Measurements from ENCODE around the gene KRTAP1-5. TPM values are rescaled to one million over a fixed set of nuclear protein-coding genes. Genes with fewer than 3 reads are reported as not detected.
"Not testable (repeated sequence)": the region's sequence is repeated elsewhere in the genome, so short reads cannot be mapped to it uniquely, and the experiment has no call there.

KRTAP1-5 gene
- total RNA-seq, 1 donor from 2014 or later = 0.82 TPM

DNA sequence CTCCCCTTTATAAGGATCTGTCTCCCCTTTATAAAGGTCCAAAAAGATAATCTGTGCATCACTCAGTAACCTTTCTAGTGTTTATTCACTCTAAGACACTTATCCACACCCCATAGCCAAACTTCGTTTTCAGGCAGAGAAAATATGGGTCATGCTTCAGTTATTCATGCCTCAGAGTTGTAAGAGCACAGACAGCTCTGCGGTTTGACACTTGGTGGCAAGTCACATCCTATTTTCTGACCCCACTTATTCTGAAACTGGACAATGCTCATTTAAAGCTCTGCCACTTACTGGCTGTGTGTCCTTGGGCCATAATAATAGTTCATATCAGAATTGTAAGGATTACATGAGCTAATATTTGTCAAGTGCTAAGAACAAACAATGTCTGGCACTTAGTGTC lies 22.1 kb upstream of the KRTAP1-5 start:
- no peak for DNase-seq (ENCODE audit: extremely low read depth, low read depth, low spot score)

DNA sequence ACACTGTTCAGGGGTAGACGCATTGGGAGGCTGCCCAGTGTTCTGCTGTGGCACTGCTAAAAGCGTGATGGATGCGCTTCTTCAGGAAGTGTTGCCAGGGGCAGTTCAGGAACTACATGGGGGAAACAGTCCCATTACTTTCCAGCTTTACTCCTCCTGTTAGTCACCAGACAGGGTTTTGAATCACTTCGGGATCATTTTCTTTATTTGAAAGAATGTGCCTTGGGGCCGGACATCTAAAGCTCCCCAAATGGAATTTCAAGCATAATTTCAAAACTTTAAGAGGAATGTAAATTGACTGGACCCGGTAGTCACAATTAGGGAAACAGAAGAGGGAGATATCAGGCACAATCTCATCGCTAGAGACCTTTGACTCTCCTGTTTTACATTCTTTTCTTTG lies 21.4 kb upstream of the KRTAP1-5 start:
- DNase-seq (ENCODE audit: extremely low read depth, low read depth, low spot score) = no peak

DNA sequence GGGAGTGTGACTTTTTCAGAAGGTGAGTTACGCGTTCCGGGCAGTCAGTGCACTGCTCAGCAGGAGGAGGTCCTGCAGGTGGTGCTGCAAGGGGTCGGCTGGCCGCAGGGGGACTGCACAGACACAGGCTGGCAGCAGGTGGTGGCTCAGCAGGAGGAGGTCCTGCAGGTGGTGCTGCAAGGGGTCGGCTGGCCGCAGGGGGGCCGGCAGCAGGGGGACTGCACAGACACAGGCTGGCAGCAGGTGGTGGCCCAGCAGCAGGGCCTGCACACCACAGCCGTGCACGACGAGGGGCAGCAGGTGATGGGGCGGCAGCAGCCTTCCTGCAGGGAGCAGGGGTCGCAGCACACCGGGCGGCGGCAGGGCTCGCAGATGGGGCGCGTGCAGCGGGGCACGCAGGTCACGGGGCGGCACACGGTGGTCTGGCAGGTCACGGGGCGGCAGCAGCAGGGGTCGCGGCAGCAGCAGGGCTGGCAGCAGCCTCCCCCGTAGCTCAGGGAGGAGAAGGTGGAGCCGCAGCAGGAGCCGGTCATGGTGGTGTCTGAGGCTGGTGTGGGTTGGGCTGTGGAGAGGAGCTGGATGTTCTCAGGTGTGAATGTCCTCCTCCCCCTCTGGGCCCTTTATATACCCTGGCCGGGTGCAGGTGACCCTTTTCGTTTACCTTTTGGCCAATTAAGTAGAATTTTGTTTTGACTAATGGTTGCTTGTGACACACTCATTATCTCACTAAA lies 19.9 kb upstream of the KRTAP1-5 start, which contains the start of gene KRTAP2-1:
Gene KRTAP2-1 (minus strand): TSS at position 582 of the 731 bp plus-strand sequence. CDS start 49 bp downstream, at position 533.
- not testable (repeated sequence) for DNase-seq (ENCODE audit: extremely low read depth, low read depth, low spot score)

GRCh38 chr17:41042953-41043352 lies 15.9 kb upstream of the KRTAP1-5 start:
- DNase-seq (ENCODE audit: extremely low read depth, low read depth, low spot score) = no peak

- DNase-seq (ENCODE audit: extremely low read depth, low read depth, low spot score) = not testable (repeated sequence)
Measured at GRCh38 chr17:41040783-41041571, 14.0 kb upstream of the KRTAP1-5 start, which contains the start of gene KRTAP1-1. Gene KRTAP1-1, minus strand, starts transcription at chr17:41041450. Its CDS starts 53 bp downstream, at chr17:41041397.

- DNase-seq (ENCODE audit: extremely low read depth, low read depth, low spot score) = no peak
Measured at GRCh38 chr17:41037853-41038350, 10.9 kb upstream of the KRTAP1-5 start.

DNA sequence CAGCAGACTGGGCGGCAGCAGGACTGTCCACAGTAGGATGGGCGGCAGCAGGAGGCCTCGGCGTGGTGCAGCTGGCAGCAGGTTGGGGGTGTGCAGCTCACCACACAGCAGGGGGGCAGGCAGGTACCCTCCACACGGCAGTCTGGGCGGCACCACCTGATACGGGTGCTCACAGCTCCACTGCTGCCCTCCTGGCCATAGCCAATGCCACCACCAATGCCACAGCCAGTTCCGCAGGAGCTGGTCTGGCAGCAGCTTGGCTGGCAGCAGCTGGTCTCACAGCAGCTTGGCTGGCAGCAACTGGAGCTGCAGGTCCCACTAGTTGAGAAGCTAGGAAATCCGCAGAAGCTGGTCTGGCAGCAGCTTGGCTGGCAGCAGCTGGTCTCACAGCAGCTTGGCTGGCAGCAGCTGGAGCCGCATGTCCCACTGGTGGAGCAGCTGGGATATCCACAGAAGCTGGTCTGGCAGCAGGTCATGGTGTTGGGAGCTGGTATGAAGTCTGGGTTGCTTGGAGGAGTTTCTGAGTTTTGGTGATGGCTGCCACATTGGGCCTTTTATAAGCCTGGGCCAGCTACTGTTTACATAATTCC lies 7.4 kb upstream of the KRTAP1-5 start, which contains the start of gene KRTAP1-3:
Gene KRTAP1-3 (minus strand): TSS at position 529 of the 590 bp plus-strand sequence. CDS start 53 bp downstream, at position 476.
- DNase-seq (ENCODE audit: extremely low read depth, low read depth, low spot score) = not testable (repeated sequence)

DNA sequence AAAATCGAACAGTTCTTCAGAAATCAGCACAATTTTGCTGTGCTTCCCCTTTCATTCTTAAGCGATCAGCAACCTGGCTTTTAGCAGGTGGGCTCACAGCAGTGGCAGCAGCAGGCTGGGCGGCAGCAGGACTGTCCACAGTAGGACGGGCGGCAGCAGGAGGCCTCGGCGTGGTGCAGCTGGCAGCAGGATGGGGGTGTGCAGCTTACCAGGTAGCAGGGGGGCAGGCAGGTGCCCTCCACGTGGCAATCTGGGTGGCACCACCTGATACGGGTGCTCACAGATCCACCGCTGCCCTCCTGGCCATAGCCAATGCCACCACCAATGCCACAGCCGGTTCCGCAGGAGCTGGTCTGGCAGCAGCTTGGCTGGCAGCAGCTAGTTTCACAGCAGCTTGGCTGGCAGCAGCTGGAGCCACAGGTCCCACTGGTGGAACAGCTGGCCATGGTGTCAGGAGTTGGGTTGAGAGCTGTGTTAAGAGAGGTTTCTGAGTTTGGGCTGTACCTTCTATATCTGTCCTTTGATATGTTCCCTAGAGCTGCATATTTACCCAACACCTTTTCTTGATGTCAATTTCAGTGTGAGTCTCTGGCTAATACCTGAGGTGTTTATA lies 2.7 kb upstream of the KRTAP1-5 start, which contains the start of gene KRTAP1-4:
Gene KRTAP1-4 (minus strand): TSS at position 563 of the 613 bp plus-strand sequence. CDS start 117 bp downstream, at position 446.
- DNase-seq (ENCODE audit: extremely low read depth, low read depth, low spot score) = no peak

- DNase-seq (ENCODE audit: extremely low read depth, low read depth, low spot score) = no peak
Measured at GRCh38 chr17:41024697-41025096, 2.3 kb downstream of the KRTAP1-5 start.

DNA sequence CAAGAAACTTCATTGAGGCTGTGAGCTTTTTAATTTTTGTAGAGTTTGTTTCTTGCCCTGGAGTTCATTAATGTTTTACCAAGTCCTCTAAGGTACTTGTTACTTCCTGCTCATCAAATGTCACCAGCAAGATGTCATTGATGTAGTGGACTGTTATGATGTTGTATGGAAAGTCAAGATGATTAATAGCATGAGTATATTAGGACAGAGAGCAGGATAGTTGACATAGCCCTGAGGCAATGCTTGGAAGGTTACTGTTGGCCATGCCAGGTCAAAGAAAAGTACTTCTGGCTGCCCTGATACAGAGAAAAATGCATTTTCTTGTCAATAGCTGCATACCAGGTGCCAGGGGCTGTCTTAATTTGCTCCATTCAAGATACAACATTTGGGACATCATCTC lies 6.7 kb downstream of the KRTAP1-5 start:
- DNase-seq (ENCODE audit: extremely low read depth, low read depth, low spot score) = no peak

DNA sequence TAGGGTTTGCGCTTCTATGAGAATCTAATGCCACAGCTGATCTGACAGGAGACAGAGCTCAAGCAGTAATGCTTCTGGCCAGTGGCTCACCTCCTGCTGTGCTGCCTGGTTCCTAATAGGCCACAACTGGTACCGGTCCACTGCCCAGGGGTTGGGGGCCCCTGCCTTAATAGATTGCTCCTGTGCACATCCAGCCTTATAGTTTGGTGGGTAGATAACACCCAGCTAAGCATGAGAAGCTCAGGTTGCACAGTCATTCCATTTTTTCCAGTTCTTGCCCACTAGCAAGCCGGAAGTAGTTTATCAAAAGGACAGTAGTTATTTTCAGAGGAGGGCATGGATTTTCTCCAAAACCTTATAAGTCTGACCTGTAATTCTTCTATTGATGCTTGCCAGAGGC lies 7.6 kb downstream of the KRTAP1-5 start:
- DNase-seq (ENCODE audit: extremely low read depth, low read depth, low spot score) = no peak

- DNase-seq (ENCODE audit: extremely low read depth, low read depth, low spot score) = no peak
Measured at GRCh38 chr17:41018541-41018940, 8.5 kb downstream of the KRTAP1-5 start.

DNA sequence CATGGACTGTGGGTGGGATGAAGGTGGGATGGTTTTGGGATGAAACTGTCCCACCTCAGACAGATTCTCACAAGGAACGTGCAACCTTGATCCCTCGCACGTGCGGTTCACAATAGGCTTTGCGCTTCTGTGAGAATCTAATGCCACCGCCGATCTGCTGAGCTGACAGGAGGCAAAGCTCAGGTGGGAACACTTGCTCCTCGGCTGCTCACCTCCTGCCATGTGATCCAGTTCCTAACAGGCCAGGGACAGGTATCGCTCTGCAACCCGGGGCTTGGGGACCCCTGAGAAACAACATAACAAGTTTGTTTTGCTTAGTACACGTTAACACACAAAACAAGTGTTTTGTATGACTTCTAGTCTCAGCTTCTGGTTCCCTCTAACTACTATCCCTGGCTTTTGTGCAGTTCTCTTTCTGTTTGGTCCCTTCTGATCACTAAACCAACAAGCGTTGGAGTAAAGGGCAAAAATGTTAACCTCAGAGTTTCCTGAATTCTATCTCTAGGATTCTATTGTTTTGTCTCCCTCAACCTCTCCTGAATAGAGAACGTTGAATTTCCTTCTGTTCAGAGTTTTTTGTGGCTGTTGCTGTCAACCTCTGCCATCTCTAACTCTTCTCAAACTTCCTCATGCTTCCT lies 10.3 kb downstream of the KRTAP1-5 start:
- no peak for DNase-seq (ENCODE audit: extremely low read depth, low read depth, low spot score)

DNA sequence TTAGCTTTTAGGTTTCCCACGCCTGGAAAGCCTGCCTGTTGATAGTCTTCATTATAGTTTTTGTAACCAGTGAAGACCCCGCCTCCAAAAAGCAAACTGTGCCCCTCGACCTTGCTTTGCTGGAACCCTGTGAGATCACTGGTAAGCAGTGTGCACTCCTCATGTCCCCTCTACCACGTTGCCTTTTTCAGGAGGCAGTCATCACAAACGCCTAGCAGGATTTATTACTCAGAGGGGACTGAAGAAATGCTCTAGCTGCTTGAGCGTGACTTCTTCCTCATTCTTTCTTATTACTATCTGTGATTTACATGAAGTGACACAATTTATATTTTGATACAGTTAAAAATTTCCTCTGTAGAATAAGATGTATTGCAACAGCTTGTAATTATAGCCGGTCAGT lies 11.6 kb downstream of the KRTAP1-5 start:
- no peak for DNase-seq (ENCODE audit: extremely low read depth, low read depth, low spot score)

DNA sequence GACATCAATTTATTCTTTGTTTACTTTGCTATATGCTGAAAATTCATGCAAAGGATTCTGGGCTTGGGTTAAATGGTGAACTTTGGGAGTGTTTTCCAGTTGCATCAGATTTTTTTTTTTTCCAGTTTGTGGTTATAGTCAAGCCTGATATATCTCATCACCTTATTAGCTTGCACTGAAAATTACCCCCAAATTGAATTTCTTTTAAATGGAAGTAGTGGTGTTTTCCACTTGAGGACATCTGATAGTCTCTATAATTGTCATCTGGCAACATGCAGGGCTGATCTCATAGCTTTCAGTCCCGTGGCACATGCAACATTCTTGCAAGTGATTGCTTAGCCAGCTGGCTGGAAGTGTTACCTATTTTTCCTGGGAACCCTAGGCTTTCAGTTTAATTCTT lies 13.4 kb downstream of the KRTAP1-5 start:
- DNase-seq (ENCODE audit: extremely low read depth, low read depth, low spot score) = no peak

DNA sequence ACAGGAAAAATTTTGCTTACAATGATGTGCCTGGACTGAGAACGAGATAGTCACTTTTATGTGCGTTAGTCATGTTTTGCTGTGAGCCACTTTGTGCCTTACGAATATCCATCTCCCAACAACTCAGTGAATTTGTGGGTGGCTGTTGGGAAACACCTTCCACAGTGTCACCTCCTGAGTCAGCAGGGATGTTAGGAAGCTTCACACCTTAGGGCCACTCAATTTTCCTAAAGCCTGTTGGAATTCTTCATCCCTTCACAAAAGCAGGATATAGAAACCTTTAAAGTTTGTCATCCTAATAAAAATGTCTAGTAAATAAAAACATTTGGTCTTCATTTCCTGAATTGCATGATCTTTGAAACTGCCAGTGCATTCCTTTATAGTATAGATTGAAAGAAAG lies 13.8 kb downstream of the KRTAP1-5 start:
- DNase-seq (ENCODE audit: extremely low read depth, low read depth, low spot score) = no peak

GRCh38 chr17:41012326-41013120 lies 14.5 kb downstream of the KRTAP1-5 start:
- DNase-seq (ENCODE audit: extremely low read depth, low read depth, low spot score) = no peak

DNA sequence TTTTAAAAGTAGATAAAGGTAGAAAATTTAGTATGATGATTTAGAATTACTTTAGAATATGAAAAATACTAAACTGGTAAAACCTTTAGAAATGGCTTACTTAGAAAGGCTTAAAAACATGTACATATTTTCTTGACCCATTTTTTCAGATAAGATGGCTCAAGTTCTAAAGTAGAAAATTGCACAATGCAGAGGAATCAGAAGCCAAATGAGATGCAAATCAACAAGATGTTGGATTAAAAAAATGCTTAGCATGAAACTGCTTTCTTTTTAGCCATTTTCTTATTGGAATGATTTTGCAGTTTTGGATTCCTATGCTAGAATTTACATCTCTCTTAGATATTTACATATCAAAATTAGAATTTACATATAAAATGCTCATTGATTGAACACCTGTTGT lies 16.6 kb downstream of the KRTAP1-5 start:
- no peak for DNase-seq (ENCODE audit: extremely low read depth, low read depth, low spot score)

DNA sequence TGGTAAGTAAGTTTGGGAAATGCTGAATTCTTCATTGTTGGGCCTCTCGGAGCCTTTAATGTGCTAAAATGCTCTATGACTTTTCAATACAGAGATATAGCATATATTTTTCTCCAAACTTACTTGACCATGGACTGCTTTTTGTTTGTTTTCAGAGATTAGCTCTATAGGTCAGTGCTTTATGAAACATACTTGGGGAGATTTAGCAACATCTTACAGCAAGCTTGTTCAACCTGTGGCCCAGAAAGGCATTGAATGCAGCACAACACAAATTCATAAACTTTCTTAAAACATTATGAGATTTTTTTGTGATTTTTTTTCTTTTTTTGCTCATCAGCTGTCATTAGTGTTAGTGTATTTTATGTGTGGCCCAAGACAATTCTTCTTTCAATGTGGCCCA lies 17.1 kb downstream of the KRTAP1-5 start:
- no peak for DNase-seq (ENCODE audit: extremely low read depth, low read depth, low spot score)

All from glomerular endothelial cell (primary cell).